NCI-H2171 (cell line): ENCODE data around the gene TCL1A.
"Not testable (repeated sequence)": the region's sequence is repeated elsewhere in the genome, so short reads cannot be mapped to it uniquely, and the experiment has no call there.

Source experiments
- DNase-seq: peaks from one replicate; lab custom pipeline; 2025; lab: John Stamatoyannopoulos, UW

TCL1A gene, protein sequence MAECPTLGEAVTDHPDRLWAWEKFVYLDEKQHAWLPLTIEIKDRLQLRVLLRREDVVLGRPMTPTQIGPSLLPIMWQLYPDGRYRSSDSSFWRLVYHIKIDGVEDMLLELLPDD

DNA sequence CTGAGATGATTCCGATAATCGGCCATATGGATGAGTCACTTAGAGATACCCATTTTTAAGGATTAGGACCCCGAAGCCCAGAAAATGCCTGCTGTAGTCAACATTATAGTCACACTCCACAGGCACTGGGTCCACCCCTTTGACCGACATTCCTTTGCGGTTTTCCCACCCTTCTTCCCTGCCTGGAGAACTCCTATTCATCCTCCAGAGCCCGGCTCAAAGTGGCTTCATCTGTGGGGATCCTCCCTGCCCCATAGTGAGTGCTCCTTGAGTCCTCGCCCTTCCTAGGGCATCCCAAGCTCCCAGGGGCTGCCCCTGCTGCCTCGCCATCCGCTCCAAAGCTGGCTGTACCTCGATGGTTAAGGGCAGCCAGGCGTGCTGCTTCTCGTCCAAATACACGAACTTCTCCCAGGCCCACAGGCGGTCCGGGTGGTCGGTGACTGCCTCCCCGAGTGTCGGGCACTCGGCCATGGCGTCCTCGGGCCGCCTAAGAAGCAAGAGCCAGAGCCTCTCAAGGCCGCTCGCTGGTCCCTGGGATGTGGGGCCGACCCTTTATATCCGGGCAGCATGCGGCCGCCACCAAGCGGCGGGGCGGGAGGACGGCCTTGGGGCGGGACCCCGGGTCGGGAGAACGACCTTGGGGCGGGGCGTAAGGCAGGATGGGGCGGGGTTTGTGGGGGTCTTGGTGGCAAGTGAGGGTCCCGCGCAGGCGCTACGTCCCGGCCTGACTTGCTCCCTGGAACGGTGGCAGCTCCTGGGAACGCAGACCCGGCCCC is at the start of gene TCL1A:
TCL1A (minus strand) TSS at position 530 of the 776 bp plus-strand sequence; CDS start at position 471, 59 bp downstream.
- no peak for DNase-seq

GRCh38 chr14:95763032-95763431 is 49.1 kb upstream of the TCL1A start:
- DNase-seq: not testable (repeated sequence)

GRCh38 chr14:95761436-95761835 is 47.5 kb upstream of the TCL1A start:
- DNase-seq: no peak

GRCh38 chr14:95760596-95760995 is 46.7 kb upstream of the TCL1A start:
- no peak for DNase-seq

- DNase-seq: no peak
These were observed 46.0 kb upstream of the TCL1A start for GRCh38 chr14:95759941-95760340.

DNA sequence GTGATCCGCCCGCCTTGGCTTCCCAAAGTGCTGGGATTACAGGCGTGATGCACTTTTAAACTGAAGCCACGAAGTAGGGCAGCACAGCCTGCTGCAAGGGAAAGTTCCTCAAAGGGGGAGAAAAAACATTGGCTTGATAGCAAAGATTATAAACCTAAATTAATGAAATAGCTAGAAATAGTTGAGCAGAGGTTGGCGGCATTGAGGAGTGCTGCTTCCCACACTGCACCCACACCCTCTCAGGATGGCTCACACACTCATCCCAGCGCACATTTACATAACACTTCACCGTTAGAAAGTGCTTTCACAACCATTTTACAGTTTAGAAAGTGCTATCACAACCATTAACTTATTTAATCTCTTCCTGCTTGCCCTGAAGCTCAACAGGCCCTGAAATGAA is 44.4 kb upstream of the TCL1A start:
- no peak for DNase-seq

DNA sequence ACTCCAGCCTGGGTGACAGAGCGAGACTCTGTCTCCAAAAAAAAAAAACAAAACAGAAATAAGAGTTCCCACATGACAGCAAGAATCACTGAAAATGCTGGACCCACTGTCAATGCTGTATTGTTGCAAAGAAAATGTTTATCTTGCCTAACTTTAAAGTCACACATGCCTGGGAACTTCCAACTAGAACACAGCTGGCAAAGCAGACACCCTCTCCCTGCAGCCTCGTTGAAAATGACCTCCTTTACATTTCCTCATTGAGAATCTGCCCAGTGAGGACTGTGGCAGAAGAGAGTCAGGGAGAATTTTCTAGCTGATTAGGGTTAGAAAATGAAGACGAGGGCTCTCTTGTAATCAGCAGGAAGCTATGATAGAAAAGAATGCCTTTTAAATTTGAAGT is 42.8 kb upstream of the TCL1A start:
- no peak for DNase-seq

- DNase-seq: no peak
These were observed 42.2 kb upstream of the TCL1A start for GRCh38 chr14:95756127-95756526.

DNA sequence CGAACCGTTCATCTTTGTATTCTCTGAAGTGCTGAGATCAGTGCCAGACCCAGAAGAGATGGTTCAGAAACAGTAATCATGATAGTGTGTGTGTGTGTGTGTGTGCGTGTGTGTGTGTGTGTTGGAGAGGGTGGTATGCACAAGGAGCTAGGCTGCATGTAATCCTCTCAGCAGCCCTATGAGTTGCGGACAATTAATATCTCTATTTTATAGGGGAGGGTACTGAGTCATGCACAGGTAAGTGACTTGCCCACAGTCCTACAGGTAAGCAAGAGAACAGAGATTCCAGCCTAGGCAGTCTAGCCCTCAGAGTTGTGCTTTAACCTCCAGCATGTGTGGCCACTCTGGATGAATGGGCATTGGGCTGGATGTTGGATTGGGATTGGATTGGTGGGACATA is 27.9 kb upstream of the TCL1A start:
- DNase-seq: no peak

DNA sequence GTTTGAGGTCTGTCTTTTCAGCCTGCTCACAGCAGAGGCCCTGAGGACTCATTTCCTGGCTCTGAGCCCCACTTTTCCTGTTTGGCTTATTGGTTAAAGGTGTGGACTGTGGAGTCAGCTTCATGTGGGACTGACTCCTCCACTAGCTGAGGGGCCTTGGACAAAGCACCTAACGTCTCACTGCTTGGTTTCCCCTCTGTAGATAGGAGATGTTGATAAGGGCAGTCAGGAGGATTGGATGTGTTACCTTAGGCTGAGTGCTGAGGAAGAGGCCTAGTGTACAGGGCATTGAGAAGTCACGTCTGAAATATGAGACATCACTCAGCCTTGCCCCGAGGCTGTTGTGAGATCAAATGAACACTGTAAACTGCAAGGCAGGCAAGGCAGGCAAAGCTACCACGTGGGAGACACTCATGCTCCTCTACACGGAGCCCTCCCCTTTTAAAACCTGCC is 27.1 kb upstream of the TCL1A start:
- DNase-seq: no peak

DNA sequence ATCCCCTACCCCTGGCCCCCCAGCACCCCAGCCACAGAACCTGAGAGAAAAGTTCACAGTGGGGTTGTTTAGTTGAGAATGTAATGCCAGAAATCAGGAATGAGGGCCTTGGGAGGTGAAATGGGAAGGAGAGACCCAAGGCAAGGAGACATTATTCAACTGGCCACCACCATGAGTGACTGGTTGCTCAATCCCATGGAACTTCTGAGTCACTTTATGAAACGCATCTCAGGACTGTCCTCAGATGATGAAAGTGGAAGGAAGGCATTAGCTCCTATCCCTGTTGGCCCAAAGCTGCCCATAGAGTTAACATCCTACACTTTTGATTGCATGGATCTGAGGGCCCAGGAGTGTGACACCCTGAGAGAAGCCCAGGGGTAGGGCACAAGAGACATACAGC is 25.4 kb upstream of the TCL1A start:
- DNase-seq: no peak

GRCh38 chr14:95733212-95733611 is 19.3 kb upstream of the TCL1A start:
- DNase-seq: no peak

DNA sequence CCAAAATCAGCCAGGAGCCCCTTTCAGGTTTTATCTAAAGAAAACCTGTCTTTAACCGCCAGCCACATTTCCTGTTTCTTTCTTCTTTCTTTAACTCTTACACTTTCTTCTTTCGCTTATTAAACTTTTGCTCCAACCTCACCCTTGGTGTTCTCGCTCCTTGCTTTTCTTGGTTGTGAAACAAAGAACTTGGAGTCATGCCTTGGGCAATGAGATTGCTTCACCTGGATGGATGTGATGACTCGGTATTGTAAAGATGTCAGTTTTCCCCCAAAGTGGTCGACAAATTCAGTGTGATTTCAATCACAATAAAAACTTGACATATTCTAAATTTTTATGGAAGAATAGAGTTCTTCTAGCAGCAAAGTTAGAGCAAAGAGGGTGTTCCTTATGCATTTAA is 16.2 kb upstream of the TCL1A start:
- DNase-seq: no peak

- DNase-seq: not testable (repeated sequence)
These were observed 15.6 kb upstream of the TCL1A start for GRCh38 chr14:95729402-95730028.

DNA sequence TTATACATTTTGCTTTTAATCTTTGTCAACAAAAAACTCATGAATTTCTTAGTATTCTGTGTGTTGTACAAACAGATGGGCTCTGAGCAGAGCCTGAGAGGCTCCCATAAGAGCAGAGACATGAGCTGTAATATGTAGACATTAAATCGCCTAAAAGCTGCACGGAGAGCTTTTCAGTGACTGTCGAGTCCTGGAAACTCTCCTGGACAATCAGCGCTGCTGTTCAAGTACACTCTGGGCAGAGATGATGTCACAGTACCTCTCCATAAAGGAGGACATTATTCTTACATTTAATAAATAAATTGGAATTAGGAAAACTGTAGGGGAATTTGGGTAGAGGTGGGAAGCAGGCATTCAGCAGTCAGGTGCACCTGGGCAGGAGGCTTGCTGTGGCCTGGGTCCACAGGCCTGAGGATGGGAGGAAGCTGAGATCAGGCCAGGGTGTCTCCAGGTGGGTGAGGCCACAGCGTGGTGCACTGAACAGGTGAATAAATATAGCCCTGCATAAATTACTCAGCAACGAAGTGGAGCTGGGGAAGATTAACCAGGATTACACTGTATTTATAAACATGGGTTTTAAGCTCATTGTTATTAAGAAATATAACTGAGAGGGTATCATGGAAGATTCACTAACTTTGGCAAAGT is 13.3 kb upstream of the TCL1A start:
- no peak for DNase-seq

GRCh38 chr14:95725685-95726336 is 11.9 kb upstream of the TCL1A start:
- DNase-seq: no peak

- no peak for DNase-seq
These were observed 8.7 kb upstream of the TCL1A start for GRCh38 chr14:95722525-95723190.

GRCh38 chr14:95712398-95712797 is 1.5 kb downstream of the TCL1A start:
- no peak for DNase-seq

- DNase-seq: no peak
These were observed 2.3 kb downstream of the TCL1A start for GRCh38 chr14:95711476-95712176.

DNA sequence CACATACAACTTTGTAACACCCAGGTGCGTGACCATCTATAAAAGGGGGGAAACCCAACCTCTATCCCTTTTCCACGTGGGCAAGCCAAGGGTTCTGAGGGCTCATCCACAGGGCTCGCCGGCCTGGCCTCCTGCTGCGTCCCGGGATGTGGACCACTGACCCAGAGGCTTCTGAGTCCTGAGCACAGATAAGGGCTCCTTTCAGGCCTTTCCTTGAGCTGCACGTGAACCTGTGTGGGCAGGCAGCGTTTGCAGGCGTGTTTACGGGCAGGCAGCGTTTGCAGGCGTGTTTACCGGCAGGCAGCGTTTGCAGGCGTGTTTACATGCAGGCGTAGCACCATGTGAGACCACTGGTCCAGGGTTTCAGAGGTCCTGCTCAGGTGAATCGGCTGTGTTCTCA is 3.8 kb downstream of the TCL1A start:
- DNase-seq: no peak

DNA sequence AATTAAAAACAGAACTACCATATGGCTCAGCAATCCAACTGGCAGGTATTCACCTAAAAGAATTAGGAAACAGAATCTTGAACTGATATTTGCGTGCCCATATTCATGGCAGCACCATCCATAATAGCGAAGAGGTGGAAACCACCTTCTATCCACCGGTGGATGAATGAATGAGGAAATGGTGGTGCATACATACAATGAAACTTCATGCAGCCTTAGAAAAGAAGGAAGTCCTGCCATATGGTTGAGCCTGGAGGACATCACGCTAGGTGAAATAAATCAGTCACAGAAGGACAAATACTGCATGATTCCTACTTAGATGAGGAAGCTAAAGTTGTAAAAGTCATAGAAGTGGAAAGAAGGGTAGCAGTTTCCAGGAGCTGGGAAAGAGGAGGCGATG is 6.6 kb downstream of the TCL1A start:
- DNase-seq: no peak
